GM12878 (cell line): ENCODE measurements around the gene HMBS. TPM values are rescaled to one million over a fixed set of nuclear protein-coding genes. Genes with fewer than 3 reads are reported as not detected.

Source experiments
- ATAC-seq: fragments of 200-7000 bp; cut with Tn5 transposase; 3 replicates; pipeline ENCODE4 v1.9.1; 2020; ENCODE audit warnings: mild to moderate bottlenecking, moderate library complexity
- BruUV-seq: library from RNA; stranded (reverse); fragments of 400-500 nt; replicated peaks from 2 replicates; lab custom pipeline; 2021; lab: Mats Ljungman, UMichigan
- CTCF ChIA-PET: fragments of 300-600 bp; sonication (Branson Sonifier 250); formaldehyde crosslinking; extraction: SDS; loops from one replicate; lab custom pipeline; 2021; ENCODE audit warnings: inconsistent platforms; lab: Yijun Ruan, JAX
- POLR2A ChIA-PET: fragments of 350-600 bp; formaldehyde crosslinking; extraction: SDS; loops from one replicate; lab custom pipeline; 2021; ENCODE audit warnings: inconsistent platforms; lab: Charles Lee
- RAD21 ChIA-PET: fragments of 300-600 bp; sonication (Branson Sonifier 250); formaldehyde crosslinking; loops from one replicate; lab custom pipeline; 2023; ENCODE audit warnings: antibody characterized with exemption; ENCODE audit not compliant: unreplicated experiment; lab: Charles Lee
- SMC1A ChIA-PET: fragments of 300-600 bp; sonication (Branson Sonifier 250); formaldehyde crosslinking; loops from one replicate; lab custom pipeline; 2023; ENCODE audit not compliant: unreplicated experiment, uncharacterized antibody; lab: Charles Lee
- DNase-seq: peaks from one replicate; pipeline ENCODE4 v3.0.0-alpha.2; 2011; ENCODE audit warnings: low read depth, low spot score
- FAIRE-seq: peaks from 3 replicates; lab custom pipeline; 2011; peaks lifted over from hg19 to GRCh38; lab: Jason Lieb, UNC
- H2AFZ ChIP-seq: 2 replicates; pipeline ENCODE4 v1.6.0; 2011; ENCODE audit warnings: low read depth, low read length, control low read depth; ENCODE audit not compliant: control insufficient read depth
- H3K27ac ChIP-seq: 2 replicates; pipeline ENCODE4 v1.5.1; 2011; ENCODE audit warnings: control low read depth; ENCODE audit not compliant: control insufficient read depth, insufficient read depth
- H3K27me3 ChIP-seq, 2 experiments: replicated peaks in 1 of 2; 2 replicates each; pipeline versions ENCODE4 v1.6.0 to v1.6.1; 2011; ENCODE audit warnings: low read length in 1 of 2; ENCODE audit not compliant: control insufficient read depth in 2 of 2, insufficient read depth in 2 of 2
- H3K36me3 ChIP-seq, 2 experiments: 2 replicates each; pipeline ENCODE4 v1.5.1; 2011; ENCODE audit warnings: low read length in 1 of 2; ENCODE audit not compliant: control insufficient read depth in 2 of 2, insufficient read depth in 2 of 2
- H3K4me1 ChIP-seq: 2 replicates; pipeline ENCODE4 v1.6.1; 2011; ENCODE audit warnings: mild to moderate bottlenecking, low read length, moderate library complexity, mixed read lengths; ENCODE audit not compliant: control insufficient read depth, insufficient read depth
- H3K4me2 ChIP-seq: 2 replicates; pipeline ENCODE4 v1.6.0; 2011; ENCODE audit warnings: control low read depth; ENCODE audit not compliant: control insufficient read depth, insufficient read depth
- H3K4me3 ChIP-seq: fragments of 200-600 bp; sonication (generic); 2 replicates; pipeline ENCODE4 v1.5.1; 2016
- H3K79me2 ChIP-seq: 2 replicates; pipeline ENCODE4 v1.6.0; 2011; ENCODE audit warnings: low read length; ENCODE audit not compliant: control insufficient read depth, insufficient read depth
- H3K9ac ChIP-seq: 2 replicates; pipeline ENCODE4 v1.8.0; 2011; ENCODE audit warnings: low read length, control low read depth, mixed read lengths; ENCODE audit not compliant: control insufficient read depth, insufficient read depth
- H3K9me3 ChIP-seq: replicated peaks from 3 replicates; pipeline ENCODE4 v1.5.1; 2011; ENCODE audit warnings: mild to moderate bottlenecking, low read length; ENCODE audit not compliant: control insufficient read depth, insufficient read depth
- H4K20me1 ChIP-seq: 2 replicates; pipeline ENCODE4 v1.6.0; 2011; ENCODE audit not compliant: control insufficient read depth, insufficient read depth
- DPF2 ChIP-seq: fragments of 450-650 bp; IDR thresholded peaks from 2 replicates; pipeline ENCODE4 v1.6.1; 2017; ENCODE audit warnings: mild to moderate bottlenecking
- ESRRA ChIP-seq: IDR thresholded peaks from 2 replicates; pipeline ENCODE4 v1.6.1; 2012; ENCODE audit warnings: mild to moderate bottlenecking, low read length, improper control_type of control experiment
- LARP7 ChIP-seq: fragments of 450-650 bp; IDR thresholded peaks from 2 replicates; pipeline ENCODE4 v1.6.1; 2017; ENCODE audit warnings: mild to moderate bottlenecking
- MAX ChIP-seq: IDR thresholded peaks from 2 replicates; pipeline ENCODE4 v1.6.1; 2012; ENCODE audit warnings: low read depth, low read length, improper control_type of control experiment
- ZBED1 ChIP-seq: IDR thresholded peaks from 2 replicates; pipeline ENCODE4 v1.6.1; 2016; ENCODE audit warnings: borderline replicate concordance
- ZBTB40 ChIP-seq: fragments of 450-650 bp; IDR thresholded peaks from 2 replicates; pipeline ENCODE4 v1.6.1; 2016; ENCODE audit warnings: mild to moderate bottlenecking, moderate library complexity, borderline replicate concordance
- ZNF207 ChIP-seq: fragments of 450-650 bp; IDR thresholded peaks from 2 replicates; pipeline ENCODE4 v1.6.1; 2014; ENCODE audit warnings: antibody characterized with exemption, mild to moderate bottlenecking, borderline replicate concordance
- ZNF217 ChIP-seq: fragments of 450-650 bp; IDR thresholded peaks from 2 replicates; pipeline ENCODE4 v1.6.1; 2017; ENCODE audit warnings: antibody characterized with exemption, mild to moderate bottlenecking
- ZSCAN29 ChIP-seq: fragments of 450-650 bp; IDR thresholded peaks from 2 replicates; pipeline ENCODE4 v1.6.1; 2017; ENCODE audit warnings: mild to moderate bottlenecking, moderate library complexity
- whole genome bisulfite sequencing: methylation state at CpG from one replicate; pipeline ENCODE4 v1.1.6; 2016; ENCODE audit warnings: low lambda C conversion rate; ENCODE audit not compliant: insufficient replicate concordance, insufficient coverage; ENCODE audit errors: missing lambda C conversion rate; 5-methylcytosine and 5-hydroxymethylcytosine counted together
- in situ Hi-C: fragments of 300-500 bp; cut with MboI; formaldehyde crosslinking; loops from 9 replicates; pipeline ENCODE4 v1.14.3; 2018; ENCODE audit warnings: mixed read lengths
- intact Hi-C: fragments of 100-400 bp; cut with micrococcal nuclease; formaldehyde crosslinking; loops from one replicate; pipeline ENCODE4 v1.14.2; 2022; ENCODE audit not compliant: unreplicated experiment
- polyA plus RNA-seq, 11 experiments: library from polyadenylated mRNA; depleted of rRNA in 4 of 11; unstranded in 6 of 11; stranded (reverse) in 5 of 11; fragments of >200 nt; fragmentation: Nextera tagmentation in 4 of 11; fragmentation: Illumina TruSeq in 1 of 11; extraction: Ambion mirVana in 4 of 11; extraction: Trizol in 1 of 11; gene quantifications; 1 replicate in 1 of 11; 2 replicates in 10 of 11; pipeline versions ENCODE4 v1.2.1 to v1.2.3, GENCODE V29; 2011 to 2016; ENCODE audit warnings: inconsistent platforms in 2 of 11, missing spikeins in 2 of 11, low read depth in 1 of 11
- total RNA-seq, 4 experiments: library from RNA; depleted of rRNA in 3 of 4; stranded (reverse); fragments of >200 nt in 3 of 4; fragmentation: Illumina TruSeq in 1 of 4; extraction: Trizol in 1 of 4; gene quantifications; 2 replicates each; pipeline versions ENCODE4 v1.2.1 to v1.2.3, GENCODE V29; 2013 to 2021
- TF ChIP-seq, protein P1 (sequence below): fragments of 450-650 bp; IDR thresholded peaks from 2 replicates; pipeline ENCODE4 v1.6.1; 2018; ENCODE audit warnings: mild to moderate bottlenecking, low read depth, moderate library complexity; ENCODE audit not compliant: partially characterized antibody
- TF ChIP-seq, protein P2 (sequence below): fragments of 450-650 bp; IDR thresholded peaks from 2 replicates; pipeline ENCODE4 v1.6.1; 2017; ENCODE audit warnings: mild to moderate bottlenecking, moderate library complexity

Gene HMBS
- total and polyA plus RNA-seq, 10 of the 15 experiments (the other 5 are each of a cell fraction or from before 2014, with no cell fraction given), result 17.7 to 96.7 (median 49.7) TPM

DNA sequence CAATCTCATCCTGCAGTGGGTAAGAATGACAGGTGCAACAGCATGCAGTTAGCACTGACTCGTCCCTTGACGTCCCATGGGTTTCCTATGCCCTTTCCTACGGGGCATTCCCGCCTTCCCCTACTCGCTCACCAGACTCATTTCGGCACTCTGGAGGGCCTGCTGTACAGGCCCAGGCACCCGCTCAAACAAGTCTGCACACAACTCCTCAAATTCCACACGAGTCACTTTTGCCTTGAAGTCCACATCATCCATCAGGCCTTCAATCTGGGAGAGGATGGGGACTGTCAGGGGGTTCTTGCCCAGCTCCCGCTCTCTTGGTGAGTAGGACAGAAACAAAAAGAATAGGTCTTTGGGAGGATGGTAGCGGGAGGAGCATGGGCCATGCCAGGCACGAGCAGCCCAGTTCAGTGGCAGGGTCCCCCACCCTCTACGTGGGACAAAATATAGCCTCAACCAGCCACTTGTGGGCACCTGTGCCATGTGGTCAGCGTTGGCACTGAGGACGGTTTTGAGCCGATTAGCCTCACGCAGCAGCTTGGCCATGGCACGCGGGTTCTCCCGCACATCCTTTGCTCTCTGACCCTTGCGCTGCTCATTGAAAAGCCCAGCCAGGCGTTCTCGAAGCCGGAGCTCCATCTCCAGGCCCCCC is 32.4 kb upstream of the HMBS start (continued):
- TF ChIP-seq ZBTB40, result no peak
- no peak for TF ChIP-seq ZNF217
- peak; percentile 11; the same call in 1 of the 2 replicates for TF ChIP-seq DPF2
- TF ChIP-seq MAX, result peak; percentile 61; the same call in 1 of the 2 replicates

DNA sequence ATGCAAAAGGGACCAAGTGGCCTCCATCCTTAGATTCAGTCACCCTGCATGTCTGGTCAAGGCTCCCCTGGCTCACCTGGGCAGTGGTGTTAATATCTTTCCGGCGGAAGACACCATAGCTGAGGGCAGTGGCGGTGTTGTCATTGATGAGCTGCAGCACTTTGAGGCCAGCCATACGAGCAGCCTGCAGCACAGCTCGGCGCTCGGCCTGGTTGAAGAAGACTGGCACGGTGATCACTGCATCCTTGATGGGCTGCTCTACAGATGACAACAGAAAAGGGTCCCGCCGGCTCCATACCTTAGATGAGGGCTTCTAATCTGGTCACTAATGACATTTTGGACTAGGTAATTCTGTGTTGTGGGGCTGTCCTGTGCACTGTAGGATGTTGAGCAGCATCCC is 30.3 kb upstream of the HMBS start:
- no peak overlapping the region for H2AFZ ChIP-seq
- ChIA-PET POLR2A (interaction anchor here (1.0 to 2.7 kb wide), 2 partner anchors 24 to 28 kb away, joined by 3 to 14 read pairs; partner anchors contain the start of gene SLC37A4), RAD21 (no interaction called here), CTCF (interaction anchor here (0.6 to 2.2 kb wide), 3 partner anchors 12 to 23 kb away, joined by 3 to 7 read pairs (median 3); no protein-coding TSS in a partner anchor), SMC1A (no interaction called here)
- H4K20me1 ChIP-seq, result no peaks in the 10 kb centered on the region
- in situ Hi-C loops (no loop called here), intact Hi-C loops (no loop called here)
- peak overlapping the region; percentile 20; the same call in 1 of the 2 replicates for H3K4me2 ChIP-seq
- no peaks in the 10 kb centered on the region for H3K9me3 ChIP-seq
- peaks cover 45% of the 10 kb centered on the region for H3K79me2 ChIP-seq
- no TSS peak for BruUV-seq
- H3K27me3 ChIP-seq, result no peaks in the 10 kb centered on the region
- no peak overlapping the region for H3K4me3 ChIP-seq
- WGBS, result 97% methylated on average over 10 of the region's 10 CpGs
- H3K27ac ChIP-seq, result no peak overlapping the region
- H3K4me1 ChIP-seq, result peaks cover 24% of the 10 kb centered on the region
- peaks cover 20 to 31% of the 10 kb centered on the region in 2 experiments for H3K36me3 ChIP-seq
- H3K9ac ChIP-seq, result no peak overlapping the region
- ATAC-seq, result no peak
- no peak for DNase-seq
- FAIRE-seq, result no peak
- TF ChIP-seq ESRRA, result no peak
- no peak for TF ChIP-seq LARP7
- TF ChIP-seq ZSCAN29, result no peak
- TF ChIP-seq ZBED1, result no peak
- TF ChIP-seq, protein P1, sequence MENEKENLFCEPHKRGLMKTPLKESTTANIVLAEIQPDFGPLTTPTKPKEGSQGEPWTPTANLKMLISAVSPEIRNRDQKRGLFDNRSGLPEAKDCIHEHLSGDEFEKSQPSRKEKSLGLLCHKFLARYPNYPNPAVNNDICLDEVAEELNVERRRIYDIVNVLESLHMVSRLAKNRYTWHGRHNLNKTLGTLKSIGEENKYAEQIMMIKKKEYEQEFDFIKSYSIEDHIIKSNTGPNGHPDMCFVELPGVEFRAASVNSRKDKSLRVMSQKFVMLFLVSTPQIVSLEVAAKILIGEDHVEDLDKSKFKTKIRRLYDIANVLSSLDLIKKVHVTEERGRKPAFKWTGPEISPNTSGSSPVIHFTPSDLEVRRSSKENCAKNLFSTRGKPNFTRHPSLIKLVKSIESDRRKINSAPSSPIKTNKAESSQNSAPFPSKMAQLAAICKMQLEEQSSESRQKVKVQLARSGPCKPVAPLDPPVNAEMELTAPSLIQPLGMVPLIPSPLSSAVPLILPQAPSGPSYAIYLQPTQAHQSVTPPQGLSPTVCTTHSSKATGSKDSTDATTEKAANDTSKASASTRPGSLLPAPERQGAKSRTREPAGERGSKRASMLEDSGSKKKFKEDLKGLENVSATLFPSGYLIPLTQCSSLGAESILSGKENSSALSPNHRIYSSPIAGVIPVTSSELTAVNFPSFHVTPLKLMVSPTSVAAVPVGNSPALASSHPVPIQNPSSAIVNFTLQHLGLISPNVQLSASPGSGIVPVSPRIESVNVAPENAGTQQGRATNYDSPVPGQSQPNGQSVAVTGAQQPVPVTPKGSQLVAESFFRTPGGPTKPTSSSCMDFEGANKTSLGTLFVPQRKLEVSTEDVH, result no peak
- TF ChIP-seq ZNF207, result no peak
- TF ChIP-seq, protein P2, sequence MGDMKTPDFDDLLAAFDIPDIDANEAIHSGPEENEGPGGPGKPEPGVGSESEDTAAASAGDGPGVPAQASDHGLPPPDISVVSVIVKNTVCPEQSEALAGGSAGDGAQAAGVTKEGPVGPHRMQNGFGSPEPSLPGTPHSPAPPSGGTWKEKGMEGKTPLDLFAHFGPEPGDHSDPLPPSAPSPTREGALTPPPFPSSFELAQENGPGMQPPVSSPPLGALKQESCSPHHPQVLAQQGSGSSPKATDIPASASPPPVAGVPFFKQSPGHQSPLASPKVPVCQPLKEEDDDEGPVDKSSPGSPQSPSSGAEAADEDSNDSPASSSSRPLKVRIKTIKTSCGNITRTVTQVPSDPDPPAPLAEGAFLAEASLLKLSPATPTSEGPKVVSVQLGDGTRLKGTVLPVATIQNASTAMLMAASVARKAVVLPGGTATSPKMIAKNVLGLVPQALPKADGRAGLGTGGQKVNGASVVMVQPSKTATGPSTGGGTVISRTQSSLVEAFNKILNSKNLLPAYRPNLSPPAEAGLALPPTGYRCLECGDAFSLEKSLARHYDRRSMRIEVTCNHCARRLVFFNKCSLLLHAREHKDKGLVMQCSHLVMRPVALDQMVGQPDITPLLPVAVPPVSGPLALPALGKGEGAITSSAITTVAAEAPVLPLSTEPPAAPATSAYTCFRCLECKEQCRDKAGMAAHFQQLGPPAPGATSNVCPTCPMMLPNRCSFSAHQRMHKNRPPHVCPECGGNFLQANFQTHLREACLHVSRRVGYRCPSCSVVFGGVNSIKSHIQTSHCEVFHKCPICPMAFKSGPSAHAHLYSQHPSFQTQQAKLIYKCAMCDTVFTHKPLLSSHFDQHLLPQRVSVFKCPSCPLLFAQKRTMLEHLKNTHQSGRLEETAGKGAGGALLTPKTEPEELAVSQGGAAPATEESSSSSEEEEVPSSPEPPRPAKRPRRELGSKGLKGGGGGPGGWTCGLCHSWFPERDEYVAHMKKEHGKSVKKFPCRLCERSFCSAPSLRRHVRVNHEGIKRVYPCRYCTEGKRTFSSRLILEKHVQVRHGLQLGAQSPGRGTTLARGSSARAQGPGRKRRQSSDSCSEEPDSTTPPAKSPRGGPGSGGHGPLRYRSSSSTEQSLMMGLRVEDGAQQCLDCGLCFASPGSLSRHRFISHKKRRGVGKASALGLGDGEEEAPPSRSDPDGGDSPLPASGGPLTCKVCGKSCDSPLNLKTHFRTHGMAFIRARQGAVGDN, result no peak
